Central memory CD4-positive, alpha-beta T cell (primary cell): ENCODE results near the gene ASPRV1.
"Not testable (repeated sequence)": the region's sequence is repeated elsewhere in the genome, so short reads cannot be mapped to it uniquely, and the experiment has no call there.

Source experiments
- DNase-seq: peaks from one replicate; pipeline ENCODE4 v3.0.0; 2022

Gene ASPRV1

GRCh38 chr2:69959425-69959824, 2.0 kb downstream of the ASPRV1 start:
- no peak for DNase-seq

GRCh38 chr2:69958480-69958879, 3.0 kb downstream of the ASPRV1 start:
- DNase-seq: no peak

GRCh38 chr2:69957965-69958364, 3.5 kb downstream of the ASPRV1 start:
- DNase-seq: no peak

GRCh38 chr2:69956475-69956979, 4.9 kb downstream of the ASPRV1 start:
- DNase-seq: no peak

- DNase-seq: no peak
These were observed 6.4 kb downstream of the ASPRV1 start for GRCh38 chr2:69955029-69955428.

- DNase-seq: no peak
These were observed 7.3 kb downstream of the ASPRV1 start for GRCh38 chr2:69954084-69954483.

GRCh38 chr2:69952336-69953115, 8.9 kb downstream of the ASPRV1 start:
- no peak for DNase-seq

- DNase-seq: not testable (repeated sequence)
These were observed 10.8 kb downstream of the ASPRV1 start for GRCh38 chr2:69950671-69951070.

- DNase-seq: no peak
These were observed 11.2 kb downstream of the ASPRV1 start for GRCh38 chr2:69950241-69950640.

- DNase-seq: no peak
These were observed 12.3 kb downstream of the ASPRV1 start for GRCh38 chr2:69948963-69949645.

GRCh38 chr2:69948032-69948962, 13.1 kb downstream of the ASPRV1 start:
- DNase-seq: no peak

GRCh38 chr2:69947325-69947931, 14.0 kb downstream of the ASPRV1 start:
- no peak for DNase-seq

GRCh38 chr2:69946351-69947324, 14.8 kb downstream of the ASPRV1 start:
- DNase-seq: peak; percentile 52

GRCh38 chr2:69945941-69946340, 15.5 kb downstream of the ASPRV1 start:
- DNase-seq: no peak

- no peak for DNase-seq
These were observed 16.0 kb downstream of the ASPRV1 start for GRCh38 chr2:69945441-69945840.

GRCh38 chr2:69944756-69945155, 16.7 kb downstream of the ASPRV1 start:
- no peak for DNase-seq

GRCh38 chr2:69943843-69944525, 17.4 kb downstream of the ASPRV1 start:
- DNase-seq: no peak

GRCh38 chr2:69943000-69943842, 18.2 kb downstream of the ASPRV1 start:
- no peak for DNase-seq

- no peak for DNase-seq
These were observed 20.7 kb downstream of the ASPRV1 start for GRCh38 chr2:69940691-69941090.

GRCh38 chr2:69939722-69940121, 21.7 kb downstream of the ASPRV1 start:
- DNase-seq: no peak
